Measurements from ENCODE around the gene RETSAT. TPM values are rescaled to one million over a fixed set of nuclear protein-coding genes. Genes with fewer than 3 reads are reported as not detected.
A peak's percentile ranks its signal among the peaks of the same experiment; 100 is the strongest.

The RETSAT gene
- total and polyA plus RNA-seq, 2 of the 13 experiments (the other 11 are each of a cell fraction or from before 2014, with no cell fraction given) = 46.7 to 61.0 TPM

DNA sequence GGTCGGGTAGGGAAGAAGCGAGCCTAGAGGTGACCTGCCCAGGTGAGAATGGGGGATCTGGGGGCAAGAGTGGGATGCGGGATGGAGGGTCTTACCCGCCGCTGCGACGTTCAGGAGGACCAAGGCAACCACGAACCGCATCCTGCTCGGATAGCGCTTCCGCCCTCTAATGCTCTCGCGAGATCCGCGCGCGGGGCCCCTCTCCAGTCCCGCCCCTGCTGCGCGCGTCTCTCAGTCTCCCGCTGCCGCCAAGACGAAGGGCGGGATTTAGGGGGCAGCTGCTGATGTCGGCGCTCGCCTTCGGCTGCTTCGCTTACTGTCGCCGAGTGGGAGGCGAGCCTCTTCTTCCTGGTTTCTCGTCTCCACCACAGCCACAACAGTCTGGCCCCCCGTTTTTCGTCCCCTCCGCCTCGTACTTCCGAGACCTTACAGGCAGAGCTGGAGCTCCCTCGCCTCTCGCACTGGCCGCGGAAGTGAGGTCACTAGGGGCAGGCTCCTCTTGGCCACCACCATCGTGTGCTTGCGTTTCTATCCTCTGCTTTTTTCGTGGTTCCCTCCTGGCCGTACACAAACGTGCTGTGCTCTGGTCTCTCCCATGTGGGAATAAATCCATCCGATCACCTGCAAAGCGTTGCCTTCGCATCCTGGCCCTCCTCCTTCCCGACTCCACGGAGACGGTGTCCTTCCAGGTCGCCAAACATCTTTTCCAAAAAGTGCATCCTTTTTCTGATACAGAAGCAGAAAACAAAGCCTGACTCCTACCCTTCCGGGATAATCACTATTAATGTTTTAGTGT is 26.3 kb downstream of the RETSAT start, which contains the start of gene TGOLN2 (continued):
- TF ChIP-seq MBD4 (IDR thresholded peaks at IDR 0.05; ENCODE audit: borderline replicate concordance, low read length) = no peak
- no peak for TF ChIP-seq ATF1 (CRISPR knock-in tag; IDR thresholded peaks at IDR 0.05)
- peak; percentile 98 for TF ChIP-seq YEATS2 (CRISPR knock-in tag; IDR thresholded peaks at IDR 0.05; ENCODE audit: borderline replicate concordance)
- peak; percentile 82 for TF ChIP-seq ZNF274 (CRISPR knock-in tag; IDR thresholded peaks at IDR 0.05)
- TF ChIP-seq, protein P1, sequence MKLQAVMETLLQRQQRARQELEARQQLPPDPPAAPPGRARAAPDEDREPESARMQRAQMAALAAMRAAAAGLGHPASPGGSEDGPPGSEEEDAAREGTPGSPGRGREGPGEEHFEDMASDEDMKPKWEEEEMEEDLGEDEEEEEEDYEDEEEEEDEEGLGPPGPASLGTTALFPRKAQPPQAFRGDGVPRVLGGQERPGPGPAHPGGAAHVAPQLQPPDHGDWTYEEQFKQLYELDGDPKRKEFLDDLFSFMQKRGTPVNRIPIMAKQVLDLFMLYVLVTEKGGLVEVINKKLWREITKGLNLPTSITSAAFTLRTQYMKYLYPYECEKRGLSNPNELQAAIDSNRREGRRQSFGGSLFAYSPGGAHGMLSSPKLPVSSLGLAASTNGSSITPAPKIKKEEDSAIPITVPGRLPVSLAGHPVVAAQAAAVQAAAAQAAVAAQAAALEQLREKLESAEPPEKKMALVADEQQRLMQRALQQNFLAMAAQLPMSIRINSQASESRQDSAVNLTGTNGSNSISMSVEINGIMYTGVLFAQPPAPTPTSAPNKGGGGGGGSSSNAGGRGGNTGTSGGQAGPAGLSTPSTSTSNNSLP (IDR thresholded peaks at IDR 0.05; ENCODE audit: low read depth, low read length) = peak; percentile 26; the same call in 1 of the 2 replicates
- no peak for TF ChIP-seq ZNF10 (CRISPR knock-in tag; IDR thresholded peaks at IDR 0.05; ENCODE audit: borderline replicate concordance, low read depth)
- TF ChIP-seq NR2F2 (IDR thresholded peaks at IDR 0.05; ENCODE audit: borderline replicate concordance, low read depth) = peak; percentile 76; the same call in 1 of the 2 replicates
- peak; percentile 88; the same call in 1 of the 2 replicates for TF ChIP-seq ZNF136 (CRISPR knock-in tag; IDR thresholded peaks at IDR 0.05; ENCODE audit: low read depth)
- 0 out of 2 replicates have a peak, but pooled peaks have one; percentile 64 for TF ChIP-seq ZNF253 (CRISPR knock-in tag; IDR thresholded peaks at IDR 0.05; ENCODE audit: borderline replicate concordance)
- TF ChIP-seq, protein P2, sequence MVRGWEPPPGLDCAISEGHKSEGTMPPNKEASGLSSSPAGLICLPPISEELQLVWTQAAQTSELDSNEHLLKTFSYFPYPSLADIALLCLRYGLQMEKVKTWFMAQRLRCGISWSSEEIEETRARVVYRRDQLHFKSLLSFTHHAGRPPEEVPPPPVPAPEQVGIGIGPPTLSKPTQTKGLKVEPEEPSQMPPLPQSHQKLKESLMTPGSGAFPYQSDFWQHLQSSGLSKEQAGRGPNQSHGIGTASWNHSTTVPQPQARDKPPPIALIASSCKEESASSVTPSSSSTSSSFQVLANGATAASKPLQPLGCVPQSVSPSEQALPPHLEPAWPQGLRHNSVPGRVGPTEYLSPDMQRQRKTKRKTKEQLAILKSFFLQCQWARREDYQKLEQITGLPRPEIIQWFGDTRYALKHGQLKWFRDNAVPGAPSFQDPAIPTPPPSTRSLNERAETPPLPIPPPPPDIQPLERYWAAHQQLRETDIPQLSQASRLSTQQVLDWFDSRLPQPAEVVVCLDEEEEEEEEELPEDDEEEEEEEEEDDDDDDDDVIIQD (CRISPR knock-in tag; IDR thresholded peaks at IDR 0.05; ENCODE audit: low read depth) = peak; percentile 46; the same call in 1 of the 2 replicates
- peak; percentile 100 for TF ChIP-seq NRL (CRISPR knock-in tag; IDR thresholded peaks at IDR 0.05; ENCODE audit: borderline replicate concordance)
- TF ChIP-seq KLF12 (CRISPR knock-in tag; IDR thresholded peaks at IDR 0.05; ENCODE audit: borderline replicate concordance) = no peak
- peak; percentile 83; the same call in 1 of the 2 replicates for TF ChIP-seq ZKSCAN5 (CRISPR knock-in tag; IDR thresholded peaks at IDR 0.05)
- TF ChIP-seq, protein P3, sequence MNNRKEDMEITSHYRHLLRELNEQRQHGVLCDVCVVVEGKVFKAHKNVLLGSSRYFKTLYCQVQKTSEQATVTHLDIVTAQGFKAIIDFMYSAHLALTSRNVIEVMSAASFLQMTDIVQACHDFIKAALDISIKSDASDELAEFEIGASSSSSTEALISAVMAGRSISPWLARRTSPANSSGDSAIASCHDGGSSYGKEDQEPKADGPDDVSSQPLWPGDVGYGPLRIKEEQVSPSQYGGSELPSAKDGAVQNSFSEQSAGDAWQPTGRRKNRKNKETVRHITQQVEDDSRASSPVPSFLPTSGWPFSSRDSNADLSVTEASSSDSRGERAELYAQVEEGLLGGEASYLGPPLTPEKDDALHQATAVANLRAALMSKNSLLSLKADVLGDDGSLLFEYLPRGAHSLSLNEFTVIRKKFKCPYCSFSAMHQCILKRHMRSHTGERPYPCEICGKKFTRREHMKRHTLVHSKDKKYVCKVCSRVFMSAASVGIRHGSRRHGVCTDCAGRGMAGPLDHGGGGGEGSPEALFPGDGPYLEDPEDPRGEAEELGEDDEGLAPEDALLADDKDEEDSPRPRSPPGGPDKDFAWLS (CRISPR knock-in tag; IDR thresholded peaks at IDR 0.05; ENCODE audit: borderline replicate concordance) = peak; percentile 82; the same call in 1 of the 2 replicates
- peak; percentile 97; the same call in 1 of the 2 replicates for TF ChIP-seq ZBTB42 (CRISPR knock-in tag; IDR thresholded peaks at IDR 0.05)
- peak; percentile 96 for TF ChIP-seq KLF6 (CRISPR knock-in tag; IDR thresholded peaks at IDR 0.05)
- TF ChIP-seq KAT8 (CRISPR knock-in tag; IDR thresholded peaks at IDR 0.05) = peak; percentile 95
- peak; percentile 92 for TF ChIP-seq MXD4 (CRISPR knock-in tag; IDR thresholded peaks at IDR 0.05)
- peak; percentile 97 for TF ChIP-seq KDM2A (CRISPR knock-in tag; IDR thresholded peaks at IDR 0.05; ENCODE audit: borderline replicate concordance, low read depth)
- TF ChIP-seq ZSCAN20 (CRISPR knock-in tag; IDR thresholded peaks at IDR 0.05; ENCODE audit: borderline replicate concordance) = peak; percentile 92; the same call in 1 of the 2 replicates
- 0 out of 2 replicates have a peak, but pooled peaks have one; percentile 10 for TF ChIP-seq MAFF (IDR thresholded peaks at IDR 0.05; ENCODE audit: low read depth, low read length)
- peak; percentile 87 for TF ChIP-seq ZFX (CRISPR knock-in tag; IDR thresholded peaks at IDR 0.05; ENCODE audit: low read depth)
- TF ChIP-seq IKZF4 (CRISPR knock-in tag; IDR thresholded peaks at IDR 0.05; ENCODE audit: borderline replicate concordance, low read depth, not compliant biosample characterization) = no peak

All from HepG2 (cell line).